CD4-positive, alpha-beta memory T cell (primary cell): Measurements from ENCODE around the gene FERMT3. TPM values are rescaled to one million over a fixed set of nuclear protein-coding genes. Genes with fewer than 3 reads are reported as not detected.
A peak's percentile ranks its signal among the peaks of the same experiment; 100 is the strongest.

Experiments used
- CTCF ChIA-PET: fragments of 350-600 bp; sonication (Branson Sonifier 250); formaldehyde crosslinking; loops from one replicate; lab custom pipeline; 2021; ENCODE audit warnings: inconsistent platforms; ENCODE audit not compliant: partially characterized antibody; lab: Charles Lee
- POLR2A ChIA-PET: fragments of 350-600 bp; sonication (Branson Sonifier 250); formaldehyde crosslinking; loops from one replicate; lab custom pipeline; 2021; ENCODE audit not compliant: partially characterized antibody; lab: Charles Lee
- DNase-seq, 5 donors: peaks; one replicate each; pipeline versions ENCODE4 v3.0.0 to v3.0.0-alpha.2; 2020 to 2022; ENCODE audit warnings: mixed read lengths in 1 of 5
- H3K27ac ChIP-seq: one replicate; pipeline ENCODE4 v1.7.0; 2013; ENCODE audit warnings: low read depth, low read length
- H3K27me3 ChIP-seq: 2 replicates; pipeline ENCODE4 v1.7.0; 2013; ENCODE audit warnings: mild to moderate bottlenecking, low read length, moderate library complexity; ENCODE audit not compliant: insufficient read depth
- H3K36me3 ChIP-seq: 2 replicates; pipeline ENCODE4 v1.7.0; 2013; ENCODE audit warnings: mild to moderate bottlenecking, low read length, moderate library complexity; ENCODE audit not compliant: insufficient read depth
- H3K4me1 ChIP-seq: 2 replicates; pipeline ENCODE4 v1.7.0; 2013; ENCODE audit warnings: mild to moderate bottlenecking, low read length, moderate library complexity; ENCODE audit not compliant: insufficient read depth
- H3K4me3 ChIP-seq, 2 donors: one replicate each; pipeline ENCODE4 v1.7.0; 2013; ENCODE audit warnings: low read length in 2 of 2, mild to moderate bottlenecking in 1 of 2
- H3K9me3 ChIP-seq, 2 donors: one replicate each; pipeline ENCODE4 v1.7.0; 2013; ENCODE audit warnings: low read length in 2 of 2, control low read depth in 1 of 2; ENCODE audit not compliant: control insufficient read depth in 1 of 2
- H3K27ac Mint-ChIP-seq, 7 donors: one replicate each; pipeline ENCODE4 v1.8.0; 2020 to 2021; ENCODE audit warnings: mixed read lengths in 7 of 7, mild to moderate bottlenecking in 6 of 7, inconsistent platforms in 3 of 7, moderate library complexity in 3 of 7
- H3K27me3 Mint-ChIP-seq, 2 donors: one replicate each; pipeline ENCODE4 v1.8.0; 2020 to 2021; ENCODE audit warnings: mixed read lengths in 2 of 2
- H3K36me3 Mint-ChIP-seq, 2 donors: one replicate each; pipeline ENCODE4 v1.8.0; 2020 to 2021; ENCODE audit warnings: mixed read lengths in 2 of 2, inconsistent platforms in 1 of 2, mild to moderate bottlenecking in 1 of 2
- H3K4me1 Mint-ChIP-seq, 4 donors: one replicate each; pipeline ENCODE4 v1.8.0; 2020 to 2021; ENCODE audit warnings: mixed read lengths in 4 of 4, mild to moderate bottlenecking in 1 of 4
- H3K4me3 Mint-ChIP-seq, 8 donors: one replicate each; pipeline ENCODE4 v1.8.0; 2020 to 2021; ENCODE audit warnings: mixed read lengths in 8 of 8, mild to moderate bottlenecking in 7 of 8, moderate library complexity in 6 of 8, inconsistent platforms in 3 of 8
- H3K9me3 Mint-ChIP-seq, 8 donors: one replicate each; pipeline ENCODE4 v1.8.0; 2020 to 2021; ENCODE audit warnings: mixed read lengths in 8 of 8, mild to moderate bottlenecking in 5 of 8, inconsistent platforms in 3 of 8, moderate library complexity in 1 of 8
- intact Hi-C: fragments of 100-400 bp; cut with micrococcal nuclease; formaldehyde crosslinking; loops from one replicate; pipeline ENCODE4 v1.15.1; 2023
- polyA plus RNA-seq, 2 donors: library from polyadenylated mRNA; unstranded; fragments of 300-500 nt; fragmentation: Illumina TruSeq; gene quantifications; one replicate each; pipeline ENCODE4 v1.2.3, GENCODE V29; 2021
- total RNA-seq, 2 experiments: library from RNA; stranded (reverse); gene quantifications; one replicate each; pipeline ENCODE4 v1.2.3, GENCODE V29; 2021

Gene FERMT3
- total and polyA plus RNA-seq, 4 experiments from 2014 or later: 149 to 202 (median 175) TPM

GRCh38 chr11:64178951-64179639 lies 27.4 kb upstream of the FERMT3 start:
- H3K27ac Mint-ChIP-seq: no peak overlapping the region
- H3K4me1 Mint-ChIP-seq: peaks cover 7 to 29% (median 21%) of the 10 kb centered on the region in 4 donors
- DNase-seq: no peak
- no peaks in the 10 kb centered on the region for H3K27me3 ChIP-seq
- H3K36me3 Mint-ChIP-seq: peaks cover 0 to 2% of the 10 kb centered on the region in 2 donors
- peaks cover 0 to 1% (median 0%) of the 10 kb centered on the region in 8 donors for H3K9me3 Mint-ChIP-seq
- no peaks in the 10 kb centered on the region for H3K9me3 ChIP-seq
- intact Hi-C loops: no loop called here
- ChIA-PET CTCF (interaction anchor here (1.3 kb wide), 1 partner anchor 27 kb away, joined by 3 read pairs; no protein-coding TSS in a partner anchor), POLR2A (no interaction called here)
- H3K4me3 ChIP-seq: no peak overlapping the region
- H3K36me3 ChIP-seq: no peaks in the 10 kb centered on the region
- peaks cover 17% of the 10 kb centered on the region for H3K4me1 ChIP-seq
- H3K27me3 Mint-ChIP-seq: no peaks in the 10 kb centered on the region
- no peak overlapping the region for H3K27ac ChIP-seq
- H3K4me3 Mint-ChIP-seq: no peak overlapping the region

DNA sequence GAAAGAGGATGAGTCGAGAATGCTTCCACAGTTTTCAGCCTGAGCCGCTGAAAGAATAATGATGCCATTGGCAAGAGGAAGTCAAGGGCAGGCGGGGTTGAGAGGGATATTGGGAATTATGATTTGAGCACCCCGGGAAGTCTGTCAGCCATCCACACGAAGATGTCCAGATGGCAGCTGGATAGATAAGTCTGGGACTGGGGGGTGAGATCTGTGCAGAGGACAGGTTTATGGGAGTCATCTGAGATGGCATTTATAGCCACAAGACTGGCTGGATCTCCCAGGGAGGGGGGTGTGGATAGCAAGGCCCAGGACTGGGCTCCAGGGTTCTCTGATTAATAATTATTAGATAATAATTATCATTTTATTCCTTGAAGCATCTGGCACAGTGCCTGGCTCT lies 25.6 kb upstream of the FERMT3 start:
- Mint-ChIP-seq H3K9me3 (peaks cover 0 to 2% (median 0%) of the 10 kb centered on the region in 8 donors), H3K4me1 (peaks cover 13 to 41% (median 27%) of the 10 kb centered on the region in 4 donors), H3K27me3 (no peaks in the 10 kb centered on the region), H3K27ac (no peak overlapping the region), H3K36me3 (peaks cover 0 to 4% of the 10 kb centered on the region in 2 donors), H3K4me3 (no peak overlapping the region)
- POLR2A ChIA-PET: interaction anchor here (1.1 kb wide), 1 partner anchor 23 kb away, joined by 3 read pairs; no protein-coding TSS in a partner anchor
- Histone ChIP-seq H3K36me3 (no peaks in the 10 kb centered on the region), H3K4me3 (no peak overlapping the region), H3K27ac (no peak overlapping the region), H3K9me3 (no peaks in the 10 kb centered on the region), H3K27me3 (no peaks in the 10 kb centered on the region), H3K4me1 (peaks cover 27% of the 10 kb centered on the region)
- CTCF ChIA-PET: interaction anchor here (1.1 to 2.0 kb wide), 3 partner anchors 27 to 181 kb away, joined by 3 to 8 read pairs (median 3); partner anchors contain the start of gene CATSPERZ
- no peak for DNase-seq
- intact Hi-C loops: no loop called here

GRCh38 chr11:64181506-64182411 lies 24.8 kb upstream of the FERMT3 start:
- Mint-ChIP-seq H3K4me1 (peaks cover 11 to 42% (median 24%) of the 10 kb centered on the region in 4 donors), H3K27ac (peak overlapping the region in 2 of 7 donors; percentile 46 to 47), H3K36me3 (peaks cover 0 to 6% of the 10 kb centered on the region in 2 donors), H3K27me3 (no peaks in the 10 kb centered on the region), H3K9me3 (peaks cover 0 to 3% (median 0%) of the 10 kb centered on the region in 8 donors), H3K4me3 (peak overlapping the region in 1 of 8 donors; percentile 18)
- ChIA-PET CTCF (interaction anchor here (0.6 to 2.0 kb wide), 6 partner anchors 23 to 181 kb away, joined by 3 to 8 read pairs (median 4); partner anchors contain the start of gene CATSPERZ), POLR2A (interaction anchor here (0.8 kb wide), 1 partner anchor 25 kb away, joined by 3 read pairs; the partner anchor contains the start of gene FERMT3)
- H3K4me1 ChIP-seq: peaks cover 24% of the 10 kb centered on the region
- no peaks in the 10 kb centered on the region for H3K9me3 ChIP-seq
- H3K27me3 ChIP-seq: no peaks in the 10 kb centered on the region
- intact Hi-C loops: no loop called here
- no peak overlapping the region for H3K27ac ChIP-seq
- DNase-seq: no peak
- H3K36me3 ChIP-seq: no peaks in the 10 kb centered on the region
- no peak overlapping the region for H3K4me3 ChIP-seq

DNA sequence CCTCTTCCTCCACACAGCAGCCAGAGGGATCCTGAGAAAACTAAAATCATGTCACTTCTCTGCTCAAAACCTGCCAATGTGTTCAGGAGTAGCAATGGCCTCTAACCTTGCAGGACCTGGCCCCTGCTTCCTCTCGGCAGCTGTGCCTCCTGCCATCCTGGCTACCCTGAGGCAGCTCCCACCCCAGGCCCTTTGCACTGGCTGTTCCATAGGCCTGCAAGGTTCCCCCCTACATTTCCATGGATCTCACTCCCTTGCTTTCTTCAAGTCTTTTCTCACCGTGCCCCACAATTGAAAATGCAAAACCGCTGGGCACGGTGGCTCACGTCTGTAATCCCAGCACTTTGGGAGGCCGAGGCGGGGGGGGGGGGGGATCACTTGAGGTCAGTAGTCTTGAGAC lies 22.6 kb upstream of the FERMT3 start:
- POLR2A ChIA-PET: interaction anchor here (3.9 to 6.0 kb wide), 2 partner anchors 18 to 22 kb away, joined by 25 to 128 read pairs; partner anchors contain the start of genes FERMT3 and MACROD1
- no peaks in the 10 kb centered on the region for H3K36me3 ChIP-seq
- Mint-ChIP-seq H3K4me3 (peak overlapping the region in 2 of 8 donors; percentile 36 to 64), H3K27me3 (no peaks in the 10 kb centered on the region), H3K27ac (peak overlapping the region in 2 of 7 donors; percentile 35 to 38), H3K4me1 (peaks cover 7 to 43% (median 22%) of the 10 kb centered on the region in 4 donors), H3K36me3 (peaks cover 0 to 6% of the 10 kb centered on the region in 2 donors), H3K9me3 (peaks cover 0 to 3% (median 0%) of the 10 kb centered on the region in 8 donors)
- no peak for DNase-seq
- H3K27me3 ChIP-seq: no peaks in the 10 kb centered on the region
- H3K4me3 ChIP-seq: no peak overlapping the region
- no peaks in the 10 kb centered on the region for H3K9me3 ChIP-seq
- CTCF ChIA-PET: interaction anchor here (8.3 kb wide), 1 partner anchor 21 kb away, joined by 106 read pairs; the partner anchor contains the start of gene FERMT3
- intact Hi-C loops: loop anchor here (2.0 kb wide), 1 partner anchor 17 kb away; the partner anchor contains the start of gene MACROD1
- H3K27ac ChIP-seq: no peak overlapping the region
- peaks cover 19% of the 10 kb centered on the region for H3K4me1 ChIP-seq

DNA sequence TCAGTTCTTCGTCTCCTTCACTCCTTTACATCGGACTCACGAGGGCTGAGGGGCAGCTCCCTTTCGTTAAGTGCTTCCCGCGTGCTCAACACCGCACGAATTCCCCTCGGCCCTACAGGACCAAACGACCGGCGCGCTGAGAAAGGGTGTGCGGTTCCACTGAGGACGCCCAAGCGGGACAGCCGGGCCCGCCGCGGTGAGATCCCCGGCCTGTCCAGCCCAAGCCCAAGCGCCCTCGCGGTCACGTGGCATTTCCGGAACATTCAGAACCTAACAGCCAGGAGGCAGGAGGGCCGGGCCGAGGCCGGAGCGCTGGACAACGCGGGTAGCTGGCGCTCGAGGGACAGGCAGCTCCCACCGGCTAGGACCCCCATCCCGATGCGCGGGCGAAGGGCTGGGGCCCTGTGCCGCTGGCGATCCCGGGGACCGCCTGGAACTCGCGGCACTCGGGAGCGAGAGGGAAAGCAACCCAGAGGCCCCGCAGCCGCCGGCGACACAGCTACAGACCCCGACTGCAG lies 21.3 kb upstream of the FERMT3 start:
- H3K27me3 Mint-ChIP-seq: no peaks in the 10 kb centered on the region
- peaks cover 9 to 48% (median 29%) of the 10 kb centered on the region in 4 donors for H3K4me1 Mint-ChIP-seq

More for the DNA sequence above, 21.3 kb upstream of the FERMT3 start:
- H3K27me3 ChIP-seq: no peaks in the 10 kb centered on the region
- H3K36me3 ChIP-seq: no peaks in the 10 kb centered on the region
- peak overlapping the region; percentile 64 to 71 for H3K4me3 ChIP-seq
- intact Hi-C loops: loop anchor here (1.0 to 5.0 kb wide), 6 partner anchors 18 to 503 kb away; partner anchors contain the start of genes ESRRA, GPR137, MACROD1 and RTN3
- Mint-ChIP-seq H3K36me3 (peaks cover 0 to 8% of the 10 kb centered on the region in 2 donors), H3K27ac (peak overlapping the region; percentile 84 to 98 (median 92)), H3K4me3 (peak overlapping the region; percentile 95 to 99 (median 97)), H3K9me3 (peaks cover 0 to 3% (median 0%) of the 10 kb centered on the region in 8 donors)
- H3K4me1 ChIP-seq: peaks cover 29% of the 10 kb centered on the region
- peak overlapping the region; percentile 79 for H3K27ac ChIP-seq
- DNase-seq: no peak
- no peaks in the 10 kb centered on the region for H3K9me3 ChIP-seq
- POLR2A ChIA-PET: interaction anchor here (0.6 to 6.0 kb wide), 32 partner anchors 9 to 1353 kb away, joined by 3 to 128 read pairs (median 5); partner anchors contain the start of genes BAD, CATSPERZ, CCDC88B and COX8A
- CTCF ChIA-PET: interaction anchor here (0.9 to 8.3 kb wide), 8 partner anchors 10 to 133 kb away, joined by 3 to 106 read pairs (median 4); partner anchors contain the start of genes CATSPERZ, DNAJC4, FERMT3 and PRDX5
